GM12878 (cell line): ENCODE results near the gene MAST2. TPM values are rescaled to one million over a fixed set of nuclear protein-coding genes. Genes with fewer than 3 reads are reported as not detected.
"Not testable (repeated sequence)": the region's sequence is repeated elsewhere in the genome, so short reads cannot be mapped to it uniquely, and the experiment has no call there.

Experiments used
- ATAC-seq: fragments of 200-7000 bp; cut with Tn5 transposase; 3 replicates; pipeline ENCODE4 v1.9.1; 2020; ENCODE audit warnings: mild to moderate bottlenecking, moderate library complexity
- BruUV-seq: library from RNA; stranded (reverse); fragments of 400-500 nt; replicated peaks from 2 replicates; lab custom pipeline; 2021; lab: Mats Ljungman, UMichigan
- CTCF ChIA-PET: fragments of 300-600 bp; sonication (Branson Sonifier 250); formaldehyde crosslinking; extraction: SDS; loops from one replicate; lab custom pipeline; 2021; ENCODE audit warnings: inconsistent platforms; lab: Yijun Ruan, JAX
- POLR2A ChIA-PET: fragments of 350-600 bp; formaldehyde crosslinking; extraction: SDS; loops from one replicate; lab custom pipeline; 2021; ENCODE audit warnings: inconsistent platforms; lab: Charles Lee
- RAD21 ChIA-PET: fragments of 300-600 bp; sonication (Branson Sonifier 250); formaldehyde crosslinking; loops from one replicate; lab custom pipeline; 2023; ENCODE audit warnings: antibody characterized with exemption; ENCODE audit not compliant: unreplicated experiment; lab: Charles Lee
- SMC1A ChIA-PET: fragments of 300-600 bp; sonication (Branson Sonifier 250); formaldehyde crosslinking; loops from one replicate; lab custom pipeline; 2023; ENCODE audit not compliant: unreplicated experiment, uncharacterized antibody; lab: Charles Lee
- DNase-seq: peaks from one replicate; pipeline ENCODE4 v3.0.0-alpha.2; 2011; ENCODE audit warnings: low read depth, low spot score
- FAIRE-seq: peaks from 3 replicates; lab custom pipeline; 2011; peaks lifted over from hg19 to GRCh38; lab: Jason Lieb, UNC
- H2AFZ ChIP-seq: 2 replicates; pipeline ENCODE4 v1.6.0; 2011; ENCODE audit warnings: low read depth, low read length, control low read depth; ENCODE audit not compliant: control insufficient read depth
- H3K27ac ChIP-seq: 2 replicates; pipeline ENCODE4 v1.5.1; 2011; ENCODE audit warnings: control low read depth; ENCODE audit not compliant: control insufficient read depth, insufficient read depth
- H3K27me3 ChIP-seq, 2 experiments: replicated peaks in 1 of 2; 2 replicates each; pipeline versions ENCODE4 v1.6.0 to v1.6.1; 2011; ENCODE audit warnings: low read length in 1 of 2; ENCODE audit not compliant: control insufficient read depth in 2 of 2, insufficient read depth in 2 of 2
- H3K36me3 ChIP-seq, 2 experiments: 2 replicates each; pipeline ENCODE4 v1.5.1; 2011; ENCODE audit warnings: low read length in 1 of 2; ENCODE audit not compliant: control insufficient read depth in 2 of 2, insufficient read depth in 2 of 2
- H3K4me1 ChIP-seq: 2 replicates; pipeline ENCODE4 v1.6.1; 2011; ENCODE audit warnings: mild to moderate bottlenecking, low read length, moderate library complexity, mixed read lengths; ENCODE audit not compliant: control insufficient read depth, insufficient read depth
- H3K4me2 ChIP-seq: 2 replicates; pipeline ENCODE4 v1.6.0; 2011; ENCODE audit warnings: control low read depth; ENCODE audit not compliant: control insufficient read depth, insufficient read depth
- H3K4me3 ChIP-seq: fragments of 200-600 bp; sonication (generic); 2 replicates; pipeline ENCODE4 v1.5.1; 2016
- H3K79me2 ChIP-seq: 2 replicates; pipeline ENCODE4 v1.6.0; 2011; ENCODE audit warnings: low read length; ENCODE audit not compliant: control insufficient read depth, insufficient read depth
- H3K9ac ChIP-seq: 2 replicates; pipeline ENCODE4 v1.8.0; 2011; ENCODE audit warnings: low read length, control low read depth, mixed read lengths; ENCODE audit not compliant: control insufficient read depth, insufficient read depth
- H3K9me3 ChIP-seq: replicated peaks from 3 replicates; pipeline ENCODE4 v1.5.1; 2011; ENCODE audit warnings: mild to moderate bottlenecking, low read length; ENCODE audit not compliant: control insufficient read depth, insufficient read depth
- H4K20me1 ChIP-seq: 2 replicates; pipeline ENCODE4 v1.6.0; 2011; ENCODE audit not compliant: control insufficient read depth, insufficient read depth
- CHD2 ChIP-seq: IDR thresholded peaks from 2 replicates; pipeline ENCODE4 v1.6.1; 2011; ENCODE audit warnings: low read depth, low read length, improper control_type of control experiment, borderline replicate concordance
- CHD4 ChIP-seq: fragments of 200-600 bp; sonication (generic); IDR thresholded peaks from 2 replicates; pipeline ENCODE4 v1.6.1; 2016; ENCODE audit warnings: mild to moderate bottlenecking
- IKZF1 ChIP-seq: fragments of 450-650 bp; conservative IDR thresholded peaks from 2 replicates; pipeline ENCODE4 v1.6.1; 2017; ENCODE audit warnings: antibody characterized with exemption, mild to moderate bottlenecking
- NKRF ChIP-seq: fragments of 450-650 bp; conservative IDR thresholded peaks from 2 replicates; pipeline ENCODE4 v1.6.1; 2017; ENCODE audit warnings: mild to moderate bottlenecking, moderate library complexity
- SMAD5 ChIP-seq: IDR thresholded peaks from 2 replicates; pipeline ENCODE4 v1.6.1; 2016; ENCODE audit warnings: antibody characterized with exemption, low read depth
- WGBS: methylation state at CpG from one replicate; pipeline ENCODE4 v1.1.6; 2016; ENCODE audit warnings: low lambda C conversion rate; ENCODE audit not compliant: insufficient replicate concordance, insufficient coverage; ENCODE audit errors: missing lambda C conversion rate; 5-methylcytosine and 5-hydroxymethylcytosine counted together
- in situ Hi-C: fragments of 300-500 bp; cut with MboI; formaldehyde crosslinking; loops from 9 replicates; pipeline ENCODE4 v1.14.3; 2018; ENCODE audit warnings: mixed read lengths
- intact Hi-C: fragments of 100-400 bp; cut with micrococcal nuclease; formaldehyde crosslinking; loops from one replicate; pipeline ENCODE4 v1.14.2; 2022; ENCODE audit not compliant: unreplicated experiment
- polyA plus RNA-seq, 11 experiments: library from polyadenylated mRNA; depleted of rRNA in 4 of 11; unstranded in 6 of 11; stranded (reverse) in 5 of 11; fragments of >200 nt; fragmentation: Nextera tagmentation in 4 of 11; fragmentation: Illumina TruSeq in 1 of 11; extraction: Ambion mirVana in 4 of 11; extraction: Trizol in 1 of 11; gene quantifications; 1 replicate in 1 of 11; 2 replicates in 10 of 11; pipeline versions ENCODE4 v1.2.1 to v1.2.3, GENCODE V29; 2011 to 2016; ENCODE audit warnings: inconsistent platforms in 2 of 11, missing spikeins in 2 of 11, low read depth in 1 of 11
- total RNA-seq, 4 experiments: library from RNA; depleted of rRNA in 3 of 4; stranded (reverse); fragments of >200 nt in 3 of 4; fragmentation: Illumina TruSeq in 1 of 4; extraction: Trizol in 1 of 4; gene quantifications; 2 replicates each; pipeline versions ENCODE4 v1.2.1 to v1.2.3, GENCODE V29; 2013 to 2021

The MAST2 gene
- total and polyA plus RNA-seq, 10 of the 15 experiments (the other 5 are each of a cell fraction or from before 2014, with no cell fraction given): 1.0 to 28.7 (median 13.8) TPM

- ChIA-PET CTCF (interaction anchor here (0.9 to 1.1 kb wide), 2 partner anchors 10 to 367 kb away, joined by 3 to 4 read pairs; no protein-coding TSS in a partner anchor), RAD21 (no interaction called here), POLR2A (no interaction called here), SMC1A (no interaction called here)
- H3K9ac ChIP-seq: no peak overlapping the region
- no peaks in the 10 kb centered on the region for H4K20me1 ChIP-seq
- H3K4me1 ChIP-seq: no peaks in the 10 kb centered on the region
- TF ChIP-seq CHD2 (no peak), SMAD5 (no peak), CHD4 (no peak), NKRF (no peak), IKZF1 (no peak)
- no peak overlapping the region for H3K4me3 ChIP-seq
- H3K27ac ChIP-seq: no peak overlapping the region
- ATAC-seq: no peak
- H3K9me3 ChIP-seq: no peaks in the 10 kb centered on the region
- H3K36me3 ChIP-seq: no peaks in the 10 kb centered on the region
- in situ Hi-C loops: no loop called here
- intact Hi-C loops: no loop called here
- H3K27me3 ChIP-seq: no peaks in the 10 kb centered on the region
- H2AFZ ChIP-seq: no peak overlapping the region
- no peak for FAIRE-seq
- BruUV-seq: TSS peak; percentile 38
- no peak overlapping the region for H3K4me2 ChIP-seq
- no peak for DNase-seq
- no peaks in the 10 kb centered on the region; the same call in 1 of the 2 replicates for H3K79me2 ChIP-seq
Measured at GRCh38 chr1:45857101-45857700, 53.8 kb downstream of the MAST2 start.

DNA sequence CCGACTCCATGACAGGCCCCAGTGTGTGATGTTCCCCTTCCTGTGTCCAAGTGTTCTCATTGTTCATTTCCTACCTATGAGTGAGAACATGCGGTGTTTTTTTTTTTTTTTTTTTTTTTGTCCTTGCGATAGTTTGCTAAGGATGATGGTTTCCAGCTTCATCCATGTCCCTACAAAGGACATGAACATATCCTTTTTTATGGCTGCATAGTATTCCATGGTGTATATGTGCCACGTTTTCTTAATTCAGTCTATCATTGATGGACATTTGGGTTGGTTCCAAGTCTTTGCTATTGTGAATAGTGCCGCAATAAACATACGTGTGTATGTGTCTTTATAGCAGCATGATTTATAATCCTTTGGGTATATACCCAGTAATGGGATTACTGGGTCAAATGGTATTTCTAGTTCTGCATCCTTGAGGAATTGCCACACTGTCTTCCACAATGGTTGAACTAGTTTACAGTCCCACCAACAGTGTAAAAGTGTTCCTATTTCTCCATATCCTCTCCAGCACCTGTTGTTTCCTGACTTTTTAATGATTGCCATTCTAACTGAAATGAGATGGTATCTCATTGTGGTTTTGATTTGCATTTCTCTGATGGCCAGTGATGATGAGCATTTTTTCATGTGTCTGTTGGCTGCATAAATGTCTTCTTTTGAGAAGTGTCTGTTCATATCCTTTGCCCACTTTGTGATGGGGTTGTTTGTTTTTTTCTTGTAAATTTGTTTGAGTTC lies 54.5 kb downstream of the MAST2 start:
- POLR2A ChIA-PET: interaction anchor here (0.6 kb wide), 1 partner anchor 1073 kb away, joined by 6 read pairs; no protein-coding TSS in a partner anchor
- intact Hi-C loops, FAIRE-seq, H3K9ac ChIP-seq, ATAC-seq, RAD21 ChIA-PET, H3K27ac ChIP-seq, H4K20me1 ChIP-seq, BruUV-seq, H3K79me2 ChIP-seq, H2AFZ ChIP-seq, DNase-seq, H3K27me3 ChIP-seq, in situ Hi-C loops, H3K36me3 ChIP-seq, H3K4me2 ChIP-seq, H3K4me1 ChIP-seq, H3K9me3 ChIP-seq, H3K4me3 ChIP-seq: not testable (repeated sequence)
- WGBS: 73% methylated on average over 5 of the region's 6 CpGs
- SMC1A ChIA-PET: interaction anchor here (1.2 to 1.7 kb wide), 2 partner anchors 10 to 11 kb away, joined by 4 to 5 read pairs; no protein-coding TSS in a partner anchor
- CTCF ChIA-PET: interaction anchor here (0.9 kb wide), 1 partner anchor 366 kb away, joined by 3 read pairs; no protein-coding TSS in a partner anchor
